NCI-H1417 (cell line): Measurements from ENCODE around the gene MRGPRE.

ENCODE experiments used
- DNase-seq, 3 experiments: peaks; one replicate each; lab custom pipeline; 2025; lab: John Stamatoyannopoulos, UW

Gene MRGPRE

GRCh38 chr11:3178349-3178748, 53.9 kb downstream of the MRGPRE start:
- no peak for DNase-seq

- no peak for DNase-seq
Observed at GRCh38 chr11:3177931-3178330, 54.3 kb downstream of the MRGPRE start.
